ENCODE data around the gene ZNF136.

- no peak for TF ChIP-seq CTCF (CRISPR knock-in tag; IDR thresholded peaks at IDR 0.05)
- no peak for TF ChIP-seq SRF (IDR thresholded peaks at IDR 0.05; ENCODE audit: low read depth, low read length)
- TF ChIP-seq PBX3 (CRISPR knock-in tag; IDR thresholded peaks at IDR 0.05; ENCODE audit: borderline replicate concordance): no peak
- no peak for TF ChIP-seq KDM5A (IDR thresholded peaks at IDR 0.05; ENCODE audit: borderline replicate concordance, low read length)
- TF ChIP-seq ZKSCAN5 (CRISPR knock-in tag; IDR thresholded peaks at IDR 0.05): no peak
- no peak for TF ChIP-seq ZNF274 (CRISPR knock-in tag; IDR thresholded peaks at IDR 0.05)
These were observed 3.7 kb downstream of the ZNF136 start for GRCh38 chr19:12166626-12167025.

Data from HepG2 (cell line).